ENCODE measurements around the gene CAPN9.

CAPN9 gene

DNA sequence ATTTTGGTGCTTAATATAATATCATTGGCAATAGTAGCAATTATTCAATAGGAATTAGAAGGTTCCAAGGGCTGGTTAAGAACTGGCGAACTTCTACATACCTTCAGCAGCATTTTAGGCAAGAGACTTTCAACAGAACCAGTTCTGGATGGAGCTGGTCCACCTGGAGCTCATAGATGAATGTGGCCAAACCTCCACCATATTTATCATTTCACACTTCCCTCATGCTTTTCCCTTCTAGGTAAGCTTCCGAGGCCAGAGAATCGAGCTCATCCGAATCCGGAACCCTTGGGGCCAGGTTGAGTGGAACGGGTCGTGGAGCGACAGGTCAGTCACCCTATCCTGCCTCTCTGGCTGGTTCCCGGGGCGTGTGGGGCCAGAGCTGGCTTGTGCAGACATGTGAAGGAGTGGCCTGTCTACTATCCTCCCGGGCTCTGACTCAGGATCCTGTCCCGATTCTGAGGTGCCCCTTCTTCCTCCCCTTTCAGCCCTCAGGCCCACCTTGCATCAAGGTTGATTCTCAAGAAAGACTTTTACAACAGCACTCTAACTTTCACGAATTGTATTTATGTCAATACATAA, 24.7 kb downstream of the CAPN9 start:
- DNase-seq, result no peak

DNA sequence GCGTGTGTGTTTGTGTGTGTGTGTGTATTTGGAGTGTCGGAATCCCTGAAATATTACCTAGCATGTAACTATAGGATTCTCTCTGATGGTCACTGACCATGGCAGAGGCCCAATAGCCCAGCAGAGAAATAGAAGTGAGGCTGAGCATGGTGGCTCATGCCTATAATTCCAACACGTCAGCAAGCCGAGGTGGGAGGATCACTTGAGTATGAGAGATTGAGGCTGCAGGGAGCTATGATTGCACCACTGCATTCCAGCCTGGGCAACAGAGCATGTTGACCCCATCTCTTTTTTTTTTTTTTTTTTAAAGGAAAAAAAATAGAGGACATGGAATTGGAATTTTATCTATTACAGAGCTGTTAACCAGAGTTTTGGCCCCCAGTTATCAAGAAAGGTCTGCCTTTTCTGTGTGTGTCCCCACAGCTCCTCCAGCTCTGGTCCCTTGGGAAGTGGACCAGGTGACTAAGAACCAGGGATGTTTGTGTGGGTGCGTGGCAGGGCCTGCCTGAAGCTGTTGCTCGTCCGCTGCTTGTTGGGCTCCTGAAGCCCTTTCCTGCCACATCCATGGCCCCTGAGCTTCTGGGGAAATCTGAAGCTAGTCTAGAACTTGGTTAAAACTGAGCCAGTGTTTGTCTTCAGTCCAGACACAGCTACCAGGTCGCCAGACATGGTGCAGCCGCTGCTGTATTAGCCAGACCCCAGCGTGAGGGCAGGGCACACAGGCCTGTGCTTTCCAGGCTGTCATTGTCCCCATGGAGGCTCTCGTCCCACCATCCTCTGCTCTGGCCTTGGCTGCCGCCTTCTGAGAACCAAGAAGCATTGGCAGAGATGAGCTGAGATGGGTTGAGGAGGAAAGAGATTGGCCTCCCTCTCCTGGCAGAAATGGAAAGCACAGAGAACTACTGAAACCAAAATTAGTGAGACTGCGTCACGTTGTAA, 25.5 kb downstream of the CAPN9 start:
- no peak for DNase-seq

DNA sequence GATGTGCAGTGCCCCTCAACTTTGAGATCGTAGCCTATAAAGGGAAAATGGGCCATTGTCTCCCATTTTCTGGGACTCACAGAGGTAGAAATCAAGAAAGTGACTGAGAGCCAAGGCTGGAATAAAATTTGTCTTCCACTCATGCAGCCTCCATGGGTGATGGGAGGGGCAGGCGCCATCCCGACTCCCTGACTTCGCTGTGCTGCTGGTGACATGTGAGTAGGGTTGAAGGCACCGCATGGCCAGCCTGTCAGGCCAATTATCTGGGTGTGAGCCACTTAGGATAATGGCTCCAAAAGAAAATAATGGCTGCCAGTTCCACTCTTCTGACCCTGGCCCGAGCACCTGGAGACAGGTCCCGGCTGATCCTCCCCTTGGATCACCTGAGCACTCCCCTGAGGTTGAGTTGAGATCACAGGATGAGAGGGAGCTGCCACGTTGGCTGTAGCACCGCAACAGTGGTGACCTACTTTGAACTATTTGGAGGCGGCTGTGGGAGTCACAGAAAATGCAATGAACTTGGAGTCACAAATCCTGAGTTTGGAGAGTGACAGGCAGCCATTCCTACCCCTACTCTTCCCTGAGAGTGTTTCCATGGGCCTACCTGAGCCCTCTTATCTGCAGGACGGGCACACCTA, 26.3 kb downstream of the CAPN9 start:
- no peak for DNase-seq

DNA sequence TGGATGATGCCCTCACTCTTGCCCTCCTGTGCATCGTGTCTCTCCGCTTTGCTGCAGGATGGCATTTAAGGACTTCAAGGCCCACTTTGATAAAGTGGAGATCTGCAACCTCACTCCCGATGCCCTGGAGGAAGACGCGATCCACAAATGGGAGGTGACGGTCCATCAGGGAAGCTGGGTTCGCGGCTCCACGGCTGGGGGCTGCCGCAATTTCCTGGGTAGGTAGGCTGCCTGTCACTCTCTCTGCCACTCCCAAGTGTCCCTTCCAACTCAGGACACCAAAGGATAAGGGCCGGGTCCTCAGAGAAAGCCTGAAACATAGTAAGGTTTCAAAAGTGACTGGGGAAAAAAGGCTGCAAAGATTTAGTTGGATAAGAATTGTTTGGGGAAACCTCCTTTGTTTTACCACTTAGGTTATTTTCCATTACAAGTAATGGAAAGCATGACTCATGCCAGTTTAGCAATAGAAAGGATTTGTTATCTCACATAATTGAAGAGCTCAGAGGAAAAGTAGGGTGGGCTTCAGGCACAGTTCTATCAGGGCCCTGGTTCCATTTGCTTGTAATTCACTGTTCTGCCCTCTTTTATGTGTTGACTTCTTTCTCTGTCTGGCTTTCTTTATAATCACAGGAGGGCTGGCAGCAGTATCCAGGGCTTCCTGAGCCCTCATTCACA, 31.9 kb downstream of the CAPN9 start:
- DNase-seq, result no peak

DNA sequence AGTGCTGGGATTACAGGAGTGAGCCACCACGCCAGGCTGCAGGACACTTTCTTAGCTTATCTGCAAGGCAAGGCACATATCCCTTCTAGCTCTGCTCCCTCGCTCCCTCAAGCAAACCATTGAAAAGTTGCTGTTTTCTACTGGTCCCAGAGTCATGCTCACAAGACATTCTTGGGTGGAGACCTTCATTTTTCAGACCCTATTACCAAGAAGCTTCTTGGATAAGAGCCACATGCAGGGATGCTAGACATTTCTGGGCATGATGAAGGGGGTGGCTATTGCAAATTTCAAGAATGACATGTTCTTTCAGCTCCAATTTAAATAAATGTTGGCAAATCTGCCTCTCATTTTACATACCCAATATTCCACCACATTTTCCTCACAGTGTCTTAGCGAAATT, 33.9 kb downstream of the CAPN9 start:
- no peak for DNase-seq

DNA sequence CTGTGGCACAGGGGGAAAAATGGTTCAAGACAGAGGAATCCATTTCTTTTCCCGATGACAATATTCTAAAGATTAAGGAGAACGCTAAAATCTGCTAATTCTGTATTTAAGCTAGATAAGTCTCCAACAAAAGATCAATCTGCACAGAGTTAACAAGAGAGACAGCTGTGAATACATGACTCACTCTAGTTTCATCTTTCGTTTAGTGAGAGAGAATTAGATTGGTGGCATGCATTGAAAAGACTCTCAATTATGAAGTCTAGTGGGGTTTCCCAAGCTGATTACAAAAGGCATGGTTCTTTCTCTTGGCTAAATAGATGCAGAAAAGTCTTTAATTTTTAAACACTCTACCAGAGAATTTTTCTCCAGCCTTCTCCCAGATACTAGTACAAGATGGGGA, 34.4 kb downstream of the CAPN9 start:
- no peak for DNase-seq

DNA sequence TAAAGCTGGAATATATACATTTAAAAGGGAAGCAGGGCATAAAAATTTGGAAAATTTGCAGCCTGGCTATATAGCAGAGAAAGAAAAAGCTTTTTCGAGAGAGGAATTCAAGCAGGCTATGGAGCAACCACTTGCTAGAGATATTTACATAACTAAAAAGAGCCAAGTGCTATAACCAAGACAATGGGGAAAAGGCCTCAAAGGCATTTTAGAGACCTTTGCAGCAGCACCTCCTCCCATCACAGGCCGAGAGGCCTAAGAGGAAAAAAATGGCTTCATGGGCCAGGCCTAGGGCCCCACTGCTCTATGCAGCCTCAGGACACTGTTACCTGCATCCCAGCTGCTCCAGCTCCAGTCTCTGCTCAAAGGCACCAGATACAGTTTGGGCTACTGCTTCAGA, 37.0 kb downstream of the CAPN9 start:
- DNase-seq, result no peak

DNA sequence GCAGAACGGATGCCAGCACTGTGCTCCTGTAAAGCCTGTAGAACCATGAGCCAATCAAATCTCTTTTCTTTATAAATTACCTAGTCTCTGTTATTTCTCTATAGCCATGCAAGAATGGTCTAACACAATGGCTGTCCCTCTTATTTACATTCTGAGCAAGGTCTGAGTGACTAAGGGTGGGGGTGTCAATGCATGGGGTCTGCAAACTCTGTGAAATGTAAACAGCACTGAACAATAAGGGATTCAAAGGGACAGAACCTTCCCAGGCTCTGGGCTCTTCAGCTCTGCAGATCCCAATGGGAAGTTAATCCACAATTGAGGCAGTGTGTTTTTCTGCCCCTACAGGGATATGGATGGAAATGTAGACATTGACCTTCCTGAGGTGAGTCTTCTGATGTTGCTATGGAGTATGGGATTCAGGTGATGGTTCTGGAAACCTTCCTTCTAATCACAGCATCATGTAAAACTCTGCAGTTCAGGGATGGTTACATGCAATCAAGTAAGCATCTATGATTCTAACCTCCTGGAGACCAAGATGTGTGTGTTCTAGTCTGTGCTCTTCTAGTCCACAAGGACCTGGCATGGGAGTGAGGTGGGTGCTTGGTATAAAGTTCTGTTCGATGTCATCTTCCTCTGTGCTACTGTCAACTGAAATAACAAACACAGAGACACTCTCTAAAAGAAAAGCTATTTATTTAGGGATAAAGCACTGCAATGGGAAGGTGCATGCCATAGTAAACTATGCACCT, 38.6 kb downstream of the CAPN9 start:
- no peak for DNase-seq

DNA sequence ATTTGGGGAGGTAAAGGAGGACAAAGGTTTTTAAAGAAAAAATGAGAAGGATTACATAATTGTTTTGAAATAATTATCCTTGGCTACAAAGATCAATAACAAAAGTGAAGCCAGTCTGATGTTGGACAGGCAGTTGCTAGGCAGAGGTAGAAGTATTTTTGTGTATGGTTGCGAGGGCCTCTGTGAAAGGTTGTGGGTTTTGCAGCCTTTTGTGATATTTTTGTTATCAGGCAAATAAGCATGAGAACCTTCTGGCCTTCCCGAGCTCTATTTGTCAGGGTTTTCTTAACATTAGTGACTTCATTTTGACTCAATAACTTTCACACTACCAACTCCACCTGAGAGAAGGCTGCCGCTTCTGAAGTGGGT, 39.2 kb downstream of the CAPN9 start:
- no peak for DNase-seq

DNA sequence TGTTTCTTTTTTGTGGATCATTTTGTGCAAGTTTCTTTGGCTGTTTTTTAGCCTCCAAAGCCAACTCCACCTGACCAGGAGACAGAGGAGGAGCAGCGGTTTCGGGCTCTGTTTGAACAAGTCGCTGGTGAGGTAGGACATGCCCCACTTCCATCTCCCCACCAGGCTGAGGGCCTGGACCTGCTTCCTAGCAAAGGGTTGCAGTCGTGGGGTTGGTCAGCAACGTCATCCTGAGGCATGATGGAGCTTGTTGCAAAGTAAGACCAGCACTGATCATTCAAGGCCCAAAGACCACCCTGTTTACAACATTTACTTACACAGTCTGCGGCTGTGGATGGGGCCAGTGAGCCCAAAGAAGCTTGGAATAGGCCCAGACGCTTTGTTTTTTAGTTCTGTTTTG, 40.3 kb downstream of the CAPN9 start:
- no peak for DNase-seq

DNA sequence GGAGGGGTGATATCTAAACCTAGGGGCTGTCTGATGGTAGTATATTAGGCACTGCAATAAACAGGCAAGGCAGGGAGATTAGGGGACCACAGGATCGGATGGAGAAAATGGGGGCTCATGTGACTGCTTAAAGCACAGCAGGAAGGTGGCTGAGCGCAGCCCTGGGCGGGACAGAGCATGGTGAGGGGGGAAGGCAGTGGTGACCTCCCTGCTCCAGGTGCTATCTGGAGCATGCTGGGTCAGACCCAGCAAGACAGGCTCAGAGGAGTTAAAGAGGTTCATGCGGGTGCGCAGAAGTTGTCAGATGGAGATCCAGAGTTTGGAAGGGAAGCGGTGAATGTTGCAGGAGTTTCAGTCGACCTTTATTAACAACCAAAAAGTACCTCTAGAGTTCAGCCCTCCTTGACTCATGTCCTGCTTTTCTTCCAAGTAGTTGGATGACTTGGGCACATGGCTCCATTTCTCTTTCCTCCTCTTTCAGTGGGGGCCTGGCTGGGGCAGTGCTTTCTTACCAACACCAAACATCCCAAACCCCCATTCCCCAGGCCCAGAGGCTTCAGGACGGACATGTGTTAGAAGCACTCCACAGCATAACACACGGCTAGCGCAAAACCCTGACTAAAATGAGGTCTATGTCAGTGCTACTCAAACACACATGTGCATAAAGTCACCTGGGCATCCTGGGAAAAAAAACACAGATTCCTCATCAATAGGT, 41.5 kb downstream of the CAPN9 start:
- no peak for DNase-seq

DNA sequence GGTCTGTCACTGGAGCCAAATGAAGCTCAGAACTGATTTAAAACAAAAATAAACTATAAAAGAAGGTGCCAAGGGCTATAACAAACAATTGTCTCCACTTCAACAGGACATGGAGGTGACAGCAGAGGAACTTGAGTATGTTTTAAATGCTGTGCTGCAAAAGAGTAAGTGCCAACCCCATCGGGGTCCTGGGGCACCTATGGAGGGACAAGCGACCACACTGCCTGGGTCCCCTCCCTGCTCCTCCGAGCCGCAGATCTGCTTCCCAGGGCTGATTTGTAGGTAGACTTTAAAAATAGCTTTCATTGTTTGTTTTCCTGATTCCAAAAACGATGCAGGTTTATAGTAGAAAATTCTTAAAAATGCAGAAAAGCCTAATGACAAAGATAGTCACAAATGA, 42.8 kb downstream of the CAPN9 start:
- DNase-seq, result no peak

DNA sequence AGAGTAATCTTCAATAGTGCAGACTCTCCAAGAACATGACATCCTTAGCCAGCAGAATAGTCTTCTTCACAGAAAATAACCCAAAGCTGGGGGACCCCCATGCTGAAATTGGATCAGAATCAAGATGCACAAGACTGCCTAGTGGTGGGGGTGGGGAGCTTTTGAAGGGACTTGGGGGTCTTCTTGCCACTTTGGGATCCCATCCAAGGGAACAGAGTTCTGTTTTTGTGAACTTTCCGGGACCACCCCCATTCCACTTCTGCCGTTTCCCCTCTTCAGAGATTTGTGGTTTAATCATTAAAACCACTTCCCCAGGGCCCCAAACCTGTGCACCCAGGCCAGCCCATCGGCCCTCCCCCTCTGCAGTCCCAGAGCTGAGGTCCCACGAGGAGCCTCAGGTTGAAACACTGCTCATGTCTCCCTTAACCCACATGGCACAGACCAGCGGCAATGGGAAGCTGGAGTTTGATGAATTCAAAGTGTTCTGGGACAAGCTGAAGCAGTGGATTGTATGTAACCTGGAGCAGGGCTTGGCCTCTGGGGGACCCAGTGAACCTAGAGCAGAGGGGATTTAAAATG, 44.9 kb downstream of the CAPN9 start:
- no peak for DNase-seq

DNA sequence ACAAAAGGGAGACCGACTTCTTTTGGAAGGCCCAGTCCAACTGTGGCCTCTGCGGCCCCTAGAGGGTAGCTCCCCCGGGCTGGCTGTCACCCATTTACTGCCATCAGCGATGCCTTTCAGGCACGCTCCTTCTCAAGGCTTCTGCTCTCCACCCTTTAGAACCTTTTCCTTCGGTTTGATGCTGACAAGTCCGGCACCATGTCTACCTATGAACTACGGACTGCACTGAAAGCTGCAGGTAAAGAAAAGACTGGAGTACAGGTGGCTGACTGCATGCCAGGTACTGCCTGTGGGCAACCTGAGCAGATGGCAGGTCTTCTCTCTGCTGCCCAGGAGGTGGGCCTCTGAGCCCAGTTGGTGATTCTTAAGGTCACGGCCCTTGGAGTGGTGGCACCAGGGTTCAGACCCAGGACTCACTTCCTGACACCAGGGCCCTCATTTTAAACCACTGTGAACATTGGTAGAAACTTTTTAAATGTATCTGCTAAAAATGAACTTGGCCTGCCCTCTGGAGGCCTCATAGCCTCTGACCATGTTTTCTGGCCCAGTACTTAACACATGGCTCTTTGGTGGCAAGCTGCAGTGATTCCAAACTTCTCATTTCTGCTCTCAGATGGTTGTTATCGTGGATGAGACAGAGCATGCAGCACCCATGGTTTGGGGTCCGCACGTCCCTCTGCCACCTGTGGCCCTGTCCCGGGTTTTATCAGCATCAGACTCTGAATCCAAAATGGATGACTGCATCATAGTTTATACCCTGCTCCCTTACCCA, 45.7 kb downstream of the CAPN9 start:
- DNase-seq, result no peak

DNA sequence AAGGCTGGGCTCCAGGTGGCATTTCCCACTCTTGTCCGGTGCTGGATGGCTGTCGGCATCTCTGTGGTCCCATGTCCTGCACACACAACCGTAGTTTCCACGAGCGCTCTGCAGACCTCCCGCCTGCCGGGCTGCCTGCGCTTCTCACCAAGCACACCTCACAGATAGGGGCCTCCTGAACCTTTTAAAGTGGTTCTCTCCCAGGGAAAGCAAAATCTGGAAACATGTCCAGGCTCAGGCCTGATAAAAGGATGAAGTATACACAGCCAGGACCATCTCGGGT, 46.2 kb downstream of the CAPN9 start:
- no peak for DNase-seq

DNA sequence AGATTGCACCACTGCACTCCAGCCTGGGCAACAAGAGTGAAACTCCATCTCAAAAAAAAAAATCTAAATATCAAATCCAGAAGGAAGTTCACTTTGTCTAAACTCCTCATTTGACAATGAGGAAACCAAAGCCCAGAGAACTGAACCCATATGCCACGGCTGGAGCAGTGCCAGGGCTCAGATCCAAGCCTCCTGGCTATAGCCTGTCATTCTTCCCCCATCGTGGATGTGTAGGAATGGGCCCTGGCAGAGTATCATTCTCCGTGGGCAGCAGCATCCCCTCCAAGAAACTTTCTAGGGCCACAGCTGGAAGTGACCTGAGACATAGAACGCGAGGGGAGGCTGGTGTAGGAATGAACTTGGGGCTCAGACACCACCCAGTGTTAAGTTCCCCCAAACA, 47.2 kb downstream of the CAPN9 start:
- DNase-seq, result no peak

DNA sequence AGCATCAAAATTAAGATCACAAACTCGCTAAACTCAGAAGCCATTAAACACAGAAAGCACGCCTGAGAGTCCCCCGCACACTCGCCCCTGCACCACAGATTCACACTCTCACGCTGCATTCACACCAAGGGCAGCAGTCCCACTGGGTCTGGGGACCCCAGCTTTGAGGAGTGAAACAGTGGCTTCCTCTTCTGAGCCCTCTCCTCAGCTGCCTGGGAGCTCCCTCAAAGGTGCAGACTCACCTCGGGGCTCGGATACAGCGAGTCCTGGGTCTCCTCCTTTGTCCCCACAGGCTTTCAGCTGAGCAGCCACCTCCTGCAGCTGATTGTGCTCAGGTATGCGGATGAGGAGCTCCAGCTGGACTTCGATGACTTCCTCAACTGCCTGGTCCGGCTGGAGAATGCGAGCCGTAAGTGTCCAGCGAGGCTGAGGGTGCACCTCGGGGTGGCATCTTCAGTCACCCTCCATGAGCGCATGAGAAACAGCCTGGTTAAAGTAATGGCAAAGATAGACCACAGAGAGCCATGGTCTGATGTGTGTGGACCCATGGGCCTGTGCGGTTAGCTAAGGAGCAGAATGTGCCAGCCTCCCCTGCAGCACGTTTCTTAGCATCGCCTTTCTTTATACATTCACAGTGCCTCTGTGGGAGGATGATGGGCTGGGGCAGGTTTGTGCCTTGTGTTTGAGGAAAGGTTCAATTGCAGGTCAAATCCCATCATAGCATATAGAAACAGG, 47.9 kb downstream of the CAPN9 start:
- DNase-seq, result no peak

DNA sequence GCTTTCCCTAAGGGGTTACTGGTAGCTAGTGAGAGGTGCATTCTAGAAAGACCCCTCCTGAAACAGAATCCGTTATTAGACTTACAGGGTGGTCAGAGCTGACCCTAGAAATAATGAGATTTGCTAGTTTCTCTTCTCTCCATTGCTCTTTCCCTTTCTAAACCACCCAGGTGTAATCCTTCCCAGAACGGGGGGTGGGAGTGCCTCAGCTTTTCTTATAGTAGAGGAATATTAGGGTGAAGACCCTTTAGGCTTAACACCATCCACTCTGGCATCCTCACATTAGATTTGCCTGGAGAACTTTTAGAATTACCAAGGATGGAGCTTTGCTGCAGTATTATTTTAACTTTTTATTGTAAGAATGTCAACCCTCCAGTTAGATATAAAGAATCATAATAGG, 49.4 kb downstream of the CAPN9 start:
- DNase-seq, result no peak

DNA sequence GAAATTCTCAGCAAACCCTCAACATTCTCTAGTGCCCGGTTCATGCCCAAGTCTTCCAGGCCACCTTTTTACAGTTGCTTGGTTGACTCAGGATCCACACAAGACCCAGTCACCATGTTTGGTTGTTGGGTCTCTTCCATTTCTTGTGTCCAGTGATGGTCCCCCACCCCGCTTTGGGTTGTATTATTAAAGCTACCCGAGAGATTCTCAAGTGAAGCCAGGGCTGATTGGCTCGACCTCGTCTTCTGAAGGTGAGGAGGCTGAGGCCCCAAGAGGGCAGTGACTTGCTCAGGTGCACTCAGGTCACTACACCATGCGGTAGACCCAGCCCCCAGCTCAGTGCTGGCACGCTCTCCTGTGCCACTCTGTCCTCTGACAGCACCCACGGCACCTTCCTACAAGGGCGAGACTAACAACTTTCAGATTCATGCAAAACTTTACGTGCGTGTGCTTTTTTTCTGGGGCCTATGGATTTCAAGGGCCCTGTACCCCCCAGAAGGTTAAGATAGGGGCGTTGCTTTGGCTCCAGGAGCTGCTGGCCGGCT, 50.3 kb downstream of the CAPN9 start:
- no peak for DNase-seq

DNA sequence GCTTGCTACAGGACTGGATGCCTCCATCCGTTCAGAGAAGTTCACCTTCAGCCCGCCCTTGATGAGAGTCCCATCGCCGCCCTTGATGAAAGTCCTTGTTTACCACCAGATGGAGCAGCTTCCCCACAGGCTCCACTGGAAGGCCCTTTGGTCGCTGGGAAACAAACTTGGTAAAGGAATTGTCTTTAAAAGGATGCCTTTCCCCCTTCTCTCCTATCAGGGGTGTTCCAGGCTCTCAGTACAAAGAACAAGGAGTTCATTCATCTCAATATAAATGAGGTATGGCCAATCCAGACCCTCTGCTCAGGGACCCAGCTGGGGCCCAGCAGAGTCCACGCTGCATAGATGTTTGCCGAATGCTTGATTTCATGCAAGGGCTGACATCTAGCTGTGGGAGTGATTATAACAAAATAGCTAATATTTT, 50.8 kb downstream of the CAPN9 start:
- no peak for DNase-seq

All from cortex of kidney (tissue), 1 donor.